GM12878 (cell line): ENCODE measurements around the gene CDH15. TPM values are rescaled to one million over a fixed set of nuclear protein-coding genes. Genes with fewer than 3 reads are reported as not detected.
A peak's percentile ranks its signal among the peaks of the same experiment; 100 is the strongest.

Experiments used
- ATAC-seq: fragments of 200-7000 bp; cut with Tn5 transposase; 3 replicates; pipeline ENCODE4 v1.9.1; 2020; ENCODE audit warnings: mild to moderate bottlenecking, moderate library complexity
- BruUV-seq: library from RNA; stranded (reverse); fragments of 400-500 nt; replicated peaks from 2 replicates; lab custom pipeline; 2021; lab: Mats Ljungman, UMichigan
- CTCF ChIA-PET: fragments of 300-600 bp; sonication (Branson Sonifier 250); formaldehyde crosslinking; extraction: SDS; loops from one replicate; lab custom pipeline; 2021; ENCODE audit warnings: inconsistent platforms; lab: Yijun Ruan, JAX
- POLR2A ChIA-PET: fragments of 350-600 bp; formaldehyde crosslinking; extraction: SDS; loops from one replicate; lab custom pipeline; 2021; ENCODE audit warnings: inconsistent platforms; lab: Charles Lee
- RAD21 ChIA-PET: fragments of 300-600 bp; sonication (Branson Sonifier 250); formaldehyde crosslinking; loops from one replicate; lab custom pipeline; 2023; ENCODE audit warnings: antibody characterized with exemption; ENCODE audit not compliant: unreplicated experiment; lab: Charles Lee
- SMC1A ChIA-PET: fragments of 300-600 bp; sonication (Branson Sonifier 250); formaldehyde crosslinking; loops from one replicate; lab custom pipeline; 2023; ENCODE audit not compliant: unreplicated experiment, uncharacterized antibody; lab: Charles Lee
- DNase-seq: peaks from one replicate; pipeline ENCODE4 v3.0.0-alpha.2; 2011; ENCODE audit warnings: low read depth, low spot score
- FAIRE-seq: peaks from 3 replicates; lab custom pipeline; 2011; peaks lifted over from hg19 to GRCh38; lab: Jason Lieb, UNC
- H2AFZ ChIP-seq: 2 replicates; pipeline ENCODE4 v1.6.0; 2011; ENCODE audit warnings: low read depth, low read length, control low read depth; ENCODE audit not compliant: control insufficient read depth
- H3K27ac ChIP-seq: 2 replicates; pipeline ENCODE4 v1.5.1; 2011; ENCODE audit warnings: control low read depth; ENCODE audit not compliant: control insufficient read depth, insufficient read depth
- H3K27me3 ChIP-seq, 2 experiments: replicated peaks in 1 of 2; 2 replicates each; pipeline versions ENCODE4 v1.6.0 to v1.6.1; 2011; ENCODE audit warnings: low read length in 1 of 2; ENCODE audit not compliant: control insufficient read depth in 2 of 2, insufficient read depth in 2 of 2
- H3K36me3 ChIP-seq, 2 experiments: 2 replicates each; pipeline ENCODE4 v1.5.1; 2011; ENCODE audit warnings: low read length in 1 of 2; ENCODE audit not compliant: control insufficient read depth in 2 of 2, insufficient read depth in 2 of 2
- H3K4me1 ChIP-seq: 2 replicates; pipeline ENCODE4 v1.6.1; 2011; ENCODE audit warnings: mild to moderate bottlenecking, low read length, moderate library complexity, mixed read lengths; ENCODE audit not compliant: control insufficient read depth, insufficient read depth
- H3K4me2 ChIP-seq: 2 replicates; pipeline ENCODE4 v1.6.0; 2011; ENCODE audit warnings: control low read depth; ENCODE audit not compliant: control insufficient read depth, insufficient read depth
- H3K4me3 ChIP-seq: fragments of 200-600 bp; sonication (generic); 2 replicates; pipeline ENCODE4 v1.5.1; 2016
- H3K79me2 ChIP-seq: 2 replicates; pipeline ENCODE4 v1.6.0; 2011; ENCODE audit warnings: low read length; ENCODE audit not compliant: control insufficient read depth, insufficient read depth
- H3K9ac ChIP-seq: 2 replicates; pipeline ENCODE4 v1.8.0; 2011; ENCODE audit warnings: low read length, control low read depth, mixed read lengths; ENCODE audit not compliant: control insufficient read depth, insufficient read depth
- H3K9me3 ChIP-seq: replicated peaks from 3 replicates; pipeline ENCODE4 v1.5.1; 2011; ENCODE audit warnings: mild to moderate bottlenecking, low read length; ENCODE audit not compliant: control insufficient read depth, insufficient read depth
- H4K20me1 ChIP-seq: 2 replicates; pipeline ENCODE4 v1.6.0; 2011; ENCODE audit not compliant: control insufficient read depth, insufficient read depth
- CBFB ChIP-seq: IDR thresholded peaks from 2 replicates; pipeline ENCODE4 v1.6.1; 2016; ENCODE audit warnings: antibody characterized with exemption, low read depth
- CHD1 ChIP-seq: IDR thresholded peaks from 2 replicates; pipeline ENCODE4 v1.6.1; 2012; ENCODE audit warnings: low read depth, low read length, improper control_type of control experiment
- FOXK2 ChIP-seq: fragments of 450-650 bp; IDR thresholded peaks from 2 replicates; pipeline ENCODE4 v1.6.1; 2017; ENCODE audit warnings: mild to moderate bottlenecking, moderate library complexity
- HDAC6 ChIP-seq: fragments of 200-600 bp; sonication (generic); IDR thresholded peaks from one replicate; pipeline ENCODE4 v1.8.0; 2017; ENCODE audit warnings: antibody characterized with exemption; ENCODE audit not compliant: unreplicated experiment
- MTA3 ChIP-seq: IDR thresholded peaks from 2 replicates; pipeline ENCODE4 v1.6.1; 2012; ENCODE audit warnings: low read length, inconsistent platforms, borderline replicate concordance
- POLR2A ChIP-seq: IDR thresholded peaks from 2 replicates; pipeline ENCODE4 v1.6.1; 2011; ENCODE audit warnings: low read depth, mild to moderate bottlenecking, low read length
- SMAD5 ChIP-seq: IDR thresholded peaks from 2 replicates; pipeline ENCODE4 v1.6.1; 2016; ENCODE audit warnings: antibody characterized with exemption, low read depth
- ZBTB4 ChIP-seq: fragments of 450-650 bp; formaldehyde crosslinking; IDR thresholded peaks from 2 replicates; pipeline ENCODE4 v1.4.0; 2022; ENCODE audit warnings: mild to moderate bottlenecking, moderate library complexity
- WGBS: methylation state at CpG from one replicate; pipeline ENCODE4 v1.1.6; 2016; ENCODE audit warnings: low lambda C conversion rate; ENCODE audit not compliant: insufficient replicate concordance, insufficient coverage; ENCODE audit errors: missing lambda C conversion rate; 5-methylcytosine and 5-hydroxymethylcytosine counted together
- in situ Hi-C: fragments of 300-500 bp; cut with MboI; formaldehyde crosslinking; loops from 9 replicates; pipeline ENCODE4 v1.14.3; 2018; ENCODE audit warnings: mixed read lengths
- intact Hi-C: fragments of 100-400 bp; cut with micrococcal nuclease; formaldehyde crosslinking; loops from one replicate; pipeline ENCODE4 v1.14.2; 2022; ENCODE audit not compliant: unreplicated experiment
- polyA plus RNA-seq, 11 experiments: library from polyadenylated mRNA; depleted of rRNA in 4 of 11; unstranded in 6 of 11; stranded (reverse) in 5 of 11; fragments of >200 nt; fragmentation: Nextera tagmentation in 4 of 11; fragmentation: Illumina TruSeq in 1 of 11; extraction: Ambion mirVana in 4 of 11; extraction: Trizol in 1 of 11; gene quantifications; 1 replicate in 1 of 11; 2 replicates in 10 of 11; pipeline versions ENCODE4 v1.2.1 to v1.2.3, GENCODE V29; 2011 to 2016; ENCODE audit warnings: inconsistent platforms in 2 of 11, missing spikeins in 2 of 11, low read depth in 1 of 11
- total RNA-seq, 4 experiments: library from RNA; depleted of rRNA in 3 of 4; stranded (reverse); fragments of >200 nt in 3 of 4; fragmentation: Illumina TruSeq in 1 of 4; extraction: Trizol in 1 of 4; gene quantifications; 2 replicates each; pipeline versions ENCODE4 v1.2.1 to v1.2.3, GENCODE V29; 2013 to 2021
- TF ChIP-seq, protein P1 (sequence below): IDR thresholded peaks from 2 replicates; pipeline ENCODE4 v1.6.1; 2011; ENCODE audit warnings: borderline replicate concordance, low read depth, mild to moderate bottlenecking, moderate library complexity, low read length; ENCODE audit not compliant: insufficient read depth, poor library complexity, severe bottlenecking
- TF ChIP-seq, protein P2 (sequence below): fragments of 450-650 bp; formaldehyde crosslinking; IDR thresholded peaks from 2 replicates; pipeline ENCODE4 v1.4.0; 2020; ENCODE audit warnings: mild to moderate bottlenecking, moderate library complexity

Gene CDH15
- total and polyA plus RNA-seq, 10 of the 15 experiments (the other 5 are each of a cell fraction or from before 2014, with no cell fraction given) = 0.02 to 0.06 TPM; not detected in 8

GRCh38 chr16:89140401-89140800 lies 31.1 kb upstream of the CDH15 start (continued):
- TF ChIP-seq FOXK2 (no peak), SMAD5 (no peak)

- Histone ChIP-seq H3K4me2 (no peak overlapping the region), H3K27ac (no peak overlapping the region), H2AFZ (no peak overlapping the region), H3K27me3 (no peaks in the 10 kb centered on the region), H3K9me3 (no peaks in the 10 kb centered on the region; the same call in 2 of the 3 replicates), H3K4me1 (no peaks in the 10 kb centered on the region), H3K36me3 (peaks cover 8 to 16% of the 10 kb centered on the region in 2 experiments), H3K9ac (no peak overlapping the region), H3K79me2 (no peaks in the 10 kb centered on the region), H3K4me3 (no peak overlapping the region), H4K20me1 (no peaks in the 10 kb centered on the region)
- CTCF ChIA-PET = no interaction called here
- FAIRE-seq (no peak), DNase-seq (no peak), ATAC-seq (no peak)
- intact Hi-C loops (no loop called here), in situ Hi-C loops (no loop called here)
- 96% methylated on average over 31 of the region's 31 CpGs for WGBS
- no TSS peak for BruUV-seq
- SMC1A ChIA-PET = no interaction called here
- RAD21 ChIA-PET = no interaction called here
- TF ChIP-seq, protein P1, sequence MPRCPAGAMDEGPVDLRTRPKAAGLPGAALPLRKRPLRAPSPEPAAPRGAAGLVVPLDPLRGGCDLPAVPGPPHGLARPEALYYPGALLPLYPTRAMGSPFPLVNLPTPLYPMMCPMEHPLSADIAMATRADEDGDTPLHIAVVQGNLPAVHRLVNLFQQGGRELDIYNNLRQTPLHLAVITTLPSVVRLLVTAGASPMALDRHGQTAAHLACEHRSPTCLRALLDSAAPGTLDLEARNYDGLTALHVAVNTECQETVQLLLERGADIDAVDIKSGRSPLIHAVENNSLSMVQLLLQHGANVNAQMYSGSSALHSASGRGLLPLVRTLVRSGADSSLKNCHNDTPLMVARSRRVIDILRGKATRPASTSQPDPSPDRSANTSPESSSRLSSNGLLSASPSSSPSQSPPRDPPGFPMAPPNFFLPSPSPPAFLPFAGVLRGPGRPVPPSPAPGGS = peak; percentile 29
- peak; percentile 28; the same call in 1 of the 2 replicates for TF ChIP-seq POLR2A
- TF ChIP-seq HDAC6 = no peak
- TF ChIP-seq ZBTB4 (CRISPR knock-in tag) = no peak
- TF ChIP-seq, protein P2, sequence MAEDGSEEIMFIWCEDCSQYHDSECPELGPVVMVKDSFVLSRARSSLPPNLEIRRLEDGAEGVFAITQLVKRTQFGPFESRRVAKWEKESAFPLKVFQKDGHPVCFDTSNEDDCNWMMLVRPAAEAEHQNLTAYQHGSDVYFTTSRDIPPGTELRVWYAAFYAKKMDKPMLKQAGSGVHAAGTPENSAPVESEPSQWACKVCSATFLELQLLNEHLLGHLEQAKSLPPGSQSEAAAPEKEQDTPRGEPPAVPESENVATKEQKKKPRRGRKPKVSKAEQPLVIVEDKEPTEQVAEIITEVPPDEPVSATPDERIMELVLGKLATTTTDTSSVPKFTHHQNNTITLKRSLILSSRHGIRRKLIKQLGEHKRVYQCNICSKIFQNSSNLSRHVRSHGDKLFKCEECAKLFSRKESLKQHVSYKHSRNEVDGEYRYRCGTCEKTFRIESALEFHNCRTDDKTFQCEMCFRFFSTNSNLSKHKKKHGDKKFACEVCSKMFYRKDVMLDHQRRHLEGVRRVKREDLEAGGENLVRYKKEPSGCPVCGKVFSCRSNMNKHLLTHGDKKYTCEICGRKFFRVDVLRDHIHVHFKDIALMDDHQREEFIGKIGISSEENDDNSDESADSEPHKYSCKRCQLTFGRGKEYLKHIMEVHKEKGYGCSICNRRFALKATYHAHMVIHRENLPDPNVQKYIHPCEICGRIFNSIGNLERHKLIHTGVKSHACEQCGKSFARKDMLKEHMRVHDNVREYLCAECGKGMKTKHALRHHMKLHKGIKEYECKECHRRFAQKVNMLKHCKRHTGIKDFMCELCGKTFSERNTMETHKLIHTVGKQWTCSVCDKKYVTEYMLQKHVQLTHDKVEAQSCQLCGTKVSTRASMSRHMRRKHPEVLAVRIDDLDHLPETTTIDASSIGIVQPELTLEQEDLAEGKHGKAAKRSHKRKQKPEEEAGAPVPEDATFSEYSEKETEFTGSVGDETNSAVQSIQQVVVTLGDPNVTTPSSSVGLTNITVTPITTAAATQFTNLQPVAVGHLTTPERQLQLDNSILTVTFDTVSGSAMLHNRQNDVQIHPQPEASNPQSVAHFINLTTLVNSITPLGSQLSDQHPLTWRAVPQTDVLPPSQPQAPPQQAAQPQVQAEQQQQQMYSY (CRISPR knock-in tag) = no peak
- TF ChIP-seq MTA3 = no peak
- TF ChIP-seq CHD1 = no peak
- no peak for TF ChIP-seq CBFB
- no peak for TF ChIP-seq SMAD5
- POLR2A ChIA-PET = no interaction called here
Measured at GRCh38 chr16:89140981-89141883, 30.3 kb upstream of the CDH15 start.
